Astrocyte (in vitro differentiated cells and primary cell): ENCODE results near the gene AQP2. TPM values are rescaled to one million over a fixed set of nuclear protein-coding genes. Genes with fewer than 3 reads are reported as not detected.

ENCODE experiments used
- DNase-seq: peaks from one replicate; pipeline ENCODE4 v3.0.0-alpha.2; 2010; ENCODE audit warnings: low read depth
- FAIRE-seq: peaks from 2 replicates; lab custom pipeline; 2011; peaks lifted over from hg19 to GRCh38; lab: Jason Lieb, UNC
- H2AFZ ChIP-seq: 2 replicates; pipeline ENCODE4 v1.6.0; 2012; ENCODE audit warnings: low read depth, low read length, inconsistent platforms
- H3K27ac ChIP-seq: 2 replicates; pipeline ENCODE4 v1.5.1; 2011; ENCODE audit warnings: low read depth, low read length, inconsistent platforms
- H3K27me3 ChIP-seq: 2 replicates; pipeline ENCODE4 v1.6.0; 2011; ENCODE audit warnings: low read length, inconsistent platforms; ENCODE audit not compliant: insufficient read depth
- H3K36me3 ChIP-seq: 2 replicates; pipeline ENCODE4 v1.5.1; 2011; ENCODE audit warnings: low read length, inconsistent platforms; ENCODE audit not compliant: insufficient read depth
- H3K4me1 ChIP-seq: 2 replicates; pipeline ENCODE4 v1.5.1; 2011; ENCODE audit warnings: low read length, inconsistent platforms; ENCODE audit not compliant: insufficient read depth
- H3K4me2 ChIP-seq: 2 replicates; pipeline ENCODE4 v1.6.0; 2012; ENCODE audit warnings: low read length, inconsistent platforms
- H3K4me3 ChIP-seq: 2 replicates; pipeline ENCODE4 v1.5.1; 2011; ENCODE audit warnings: low read depth, mild to moderate bottlenecking, low read length, inconsistent platforms; ENCODE audit not compliant: insufficient read depth
- H3K79me2 ChIP-seq: 2 replicates; pipeline ENCODE4 v1.6.0; 2012; ENCODE audit warnings: mild to moderate bottlenecking, low read length, inconsistent platforms; ENCODE audit not compliant: insufficient read depth
- H3K9ac ChIP-seq: 2 replicates; pipeline ENCODE4 v1.6.0; 2012; ENCODE audit warnings: mild to moderate bottlenecking, low read length, inconsistent platforms
- H3K9me3 ChIP-seq: 2 replicates; pipeline ENCODE4 v1.5.1; 2012; ENCODE audit warnings: low read depth, mild to moderate bottlenecking, low read length, inconsistent platforms; ENCODE audit not compliant: insufficient read depth
- H4K20me1 ChIP-seq: 2 replicates; pipeline ENCODE4 v1.6.0; 2012; ENCODE audit warnings: low read length, inconsistent platforms; ENCODE audit not compliant: insufficient read depth
- H3K27ac Mint-ChIP-seq: one replicate; pipeline ENCODE4 v1.8.0; 2021; ENCODE audit warnings: mild to moderate bottlenecking, mixed read lengths; ENCODE audit not compliant: unreplicated experiment
- H3K27me3 Mint-ChIP-seq: one replicate; pipeline ENCODE4 v1.8.0; 2021; ENCODE audit warnings: low read depth, mixed read lengths; ENCODE audit not compliant: unreplicated experiment
- H3K36me3 Mint-ChIP-seq: one replicate; pipeline ENCODE4 v1.8.0; 2021; ENCODE audit warnings: low read depth, mixed read lengths; ENCODE audit not compliant: unreplicated experiment
- H3K4me1 Mint-ChIP-seq: one replicate; pipeline ENCODE4 v1.8.0; 2021; ENCODE audit warnings: low read depth, mixed read lengths; ENCODE audit not compliant: unreplicated experiment
- H3K4me3 Mint-ChIP-seq: one replicate; pipeline ENCODE4 v1.8.0; 2021; ENCODE audit warnings: mild to moderate bottlenecking, moderate library complexity, mixed read lengths; ENCODE audit not compliant: unreplicated experiment
- H3K9me3 Mint-ChIP-seq: one replicate; pipeline ENCODE4 v1.8.0; 2021; ENCODE audit warnings: mild to moderate bottlenecking, mixed read lengths; ENCODE audit not compliant: unreplicated experiment
- EZH2 ChIP-seq: IDR thresholded peaks from 2 replicates; pipeline ENCODE4 v1.6.1; 2012; ENCODE audit warnings: mild to moderate bottlenecking, low read length, inconsistent platforms; ENCODE audit not compliant: insufficient read depth
- total RNA-seq: library from RNA; stranded (reverse); gene quantifications from 2 replicates; pipeline ENCODE4 v1.2.1, GENCODE V29; 2021
- TF ChIP-seq, protein P1 (sequence below): IDR thresholded peaks from 2 replicates; pipeline ENCODE4 v1.5.1; 2011; ENCODE audit warnings: low read depth, mild to moderate bottlenecking, inconsistent platforms, low read length, moderate library complexity; ENCODE audit not compliant: insufficient read depth

Gene AQP2
- total RNA-seq, 1 donor from 2014 or later = not detected

DNA sequence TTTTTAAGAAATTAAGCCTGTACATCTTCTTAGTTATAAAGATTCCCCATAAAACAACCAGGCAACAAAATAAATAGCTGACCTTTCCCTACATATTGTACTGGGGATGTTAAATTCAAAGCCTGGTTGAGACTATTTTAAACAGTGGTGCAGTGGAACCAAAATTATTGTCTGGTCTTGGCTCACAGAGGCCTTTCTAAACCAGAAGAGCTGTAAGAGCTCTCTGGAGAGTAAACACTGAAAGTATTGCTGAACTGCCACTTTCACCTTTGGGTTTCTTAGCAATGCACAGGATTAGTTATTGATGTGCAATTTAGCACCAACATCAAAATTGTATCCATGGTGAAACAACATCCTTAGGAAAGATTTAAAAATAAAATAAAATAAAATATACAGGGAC lies 54.2 kb downstream of the AQP2 start:
- H3K36me3 Mint-ChIP-seq = no peaks in the 10 kb centered on the region
- Histone ChIP-seq H3K9me3 (no peaks in the 10 kb centered on the region), H3K4me3 (no peak overlapping the region), H3K27me3 (no peaks in the 10 kb centered on the region), H3K9ac (no peak overlapping the region), H3K79me2 (peaks cover 42% of the 10 kb centered on the region), H2AFZ (no peak overlapping the region), H3K36me3 (peaks cover 12% of the 10 kb centered on the region), H3K4me2 (no peak overlapping the region), H4K20me1 (no peaks in the 10 kb centered on the region), H3K4me1 (peaks cover 7% of the 10 kb centered on the region), H3K27ac (no peak overlapping the region)
- DNase-seq (no peak), FAIRE-seq (no peak)
- H3K27me3 Mint-ChIP-seq = no peaks in the 10 kb centered on the region
- TF ChIP-seq, protein P1, sequence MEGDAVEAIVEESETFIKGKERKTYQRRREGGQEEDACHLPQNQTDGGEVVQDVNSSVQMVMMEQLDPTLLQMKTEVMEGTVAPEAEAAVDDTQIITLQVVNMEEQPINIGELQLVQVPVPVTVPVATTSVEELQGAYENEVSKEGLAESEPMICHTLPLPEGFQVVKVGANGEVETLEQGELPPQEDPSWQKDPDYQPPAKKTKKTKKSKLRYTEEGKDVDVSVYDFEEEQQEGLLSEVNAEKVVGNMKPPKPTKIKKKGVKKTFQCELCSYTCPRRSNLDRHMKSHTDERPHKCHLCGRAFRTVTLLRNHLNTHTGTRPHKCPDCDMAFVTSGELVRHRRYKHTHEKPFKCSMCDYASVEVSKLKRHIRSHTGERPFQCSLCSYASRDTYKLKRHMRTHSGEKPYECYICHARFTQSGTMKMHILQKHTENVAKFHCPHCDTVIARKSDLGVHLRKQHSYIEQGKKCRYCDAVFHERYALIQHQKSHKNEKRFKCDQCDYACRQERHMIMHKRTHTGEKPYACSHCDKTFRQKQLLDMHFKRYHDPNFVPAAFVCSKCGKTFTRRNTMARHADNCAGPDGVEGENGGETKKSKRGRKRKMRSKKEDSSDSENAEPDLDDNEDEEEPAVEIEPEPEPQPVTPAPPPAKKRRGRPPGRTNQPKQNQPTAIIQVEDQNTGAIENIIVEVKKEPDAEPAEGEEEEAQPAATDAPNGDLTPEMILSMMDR = no peak
- no peak for TF ChIP-seq EZH2
- H3K9me3 Mint-ChIP-seq = no peaks in the 10 kb centered on the region
- no peak overlapping the region for H3K27ac Mint-ChIP-seq
- H3K4me3 Mint-ChIP-seq = no peak overlapping the region
- no peaks in the 10 kb centered on the region for H3K4me1 Mint-ChIP-seq

DNA sequence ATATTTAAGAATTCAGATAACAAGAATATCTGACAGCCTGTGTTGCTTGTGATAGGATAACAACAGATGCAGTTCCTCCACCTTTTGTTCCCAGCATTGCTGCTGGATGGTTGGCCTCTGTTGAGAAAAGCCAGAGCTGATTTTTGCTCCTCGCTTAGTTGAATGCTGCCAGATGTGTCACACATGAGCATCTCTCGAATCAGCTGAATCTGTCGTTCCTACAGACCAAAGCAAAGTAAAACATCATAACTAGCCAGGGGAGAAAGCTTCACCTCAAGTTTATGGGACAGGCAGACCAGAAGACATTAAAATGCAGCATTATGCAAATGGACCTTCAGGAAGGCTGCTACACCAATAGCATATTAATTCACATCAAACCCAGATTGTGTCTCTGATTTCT lies 54.6 kb downstream of the AQP2 start:
- Histone ChIP-seq H3K27me3 (no peaks in the 10 kb centered on the region), H3K4me3 (no peak overlapping the region), H3K27ac (no peak overlapping the region), H3K4me2 (no peak overlapping the region), H3K36me3 (peaks cover 12% of the 10 kb centered on the region), H3K9me3 (no peaks in the 10 kb centered on the region), H4K20me1 (no peaks in the 10 kb centered on the region), H3K4me1 (peaks cover 7% of the 10 kb centered on the region), H3K9ac (no peak overlapping the region), H3K79me2 (peaks cover 46% of the 10 kb centered on the region), H2AFZ (no peak overlapping the region)
- Mint-ChIP-seq H3K9me3 (no peaks in the 10 kb centered on the region), H3K27me3 (no peaks in the 10 kb centered on the region), H3K4me1 (no peaks in the 10 kb centered on the region), H3K36me3 (no peaks in the 10 kb centered on the region), H3K27ac (peak overlapping the region; percentile 48), H3K4me3 (no peak overlapping the region)
- no peak for FAIRE-seq
- TF ChIP-seq EZH2 = no peak
- TF ChIP-seq, protein P1 = no peak
- no peak for DNase-seq

DNA sequence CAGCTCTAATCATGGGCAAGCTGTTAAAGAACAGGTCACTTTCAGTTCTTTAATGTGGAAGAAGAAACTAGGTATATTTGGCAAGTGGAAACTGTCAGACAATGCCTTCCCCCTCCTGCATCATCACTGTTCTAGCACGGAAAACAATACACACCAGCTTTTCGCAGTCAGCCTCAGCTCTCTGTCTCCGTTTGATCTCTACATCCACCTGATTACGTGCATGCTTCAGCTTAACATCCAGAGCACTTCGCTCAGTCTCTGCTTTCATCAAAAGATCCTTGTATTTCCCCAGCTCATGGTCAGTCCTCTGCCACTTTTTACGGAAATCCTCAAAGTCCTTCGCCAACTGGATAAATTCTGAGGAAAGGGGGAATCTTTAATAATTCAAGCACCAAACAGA lies 55.7 kb downstream of the AQP2 start:
- no peak overlapping the region for H3K9ac ChIP-seq
- no peaks in the 10 kb centered on the region for H4K20me1 ChIP-seq
- no peak overlapping the region for H3K4me3 Mint-ChIP-seq
- no peaks in the 10 kb centered on the region for H3K36me3 Mint-ChIP-seq
- no peaks in the 10 kb centered on the region for H3K9me3 Mint-ChIP-seq
- H3K4me1 ChIP-seq = peaks cover 7% of the 10 kb centered on the region
- H3K4me2 ChIP-seq = peak overlapping the region; percentile 10
- no peak overlapping the region for H3K27ac ChIP-seq
- H3K79me2 ChIP-seq = peaks cover 52% of the 10 kb centered on the region
- no peak for TF ChIP-seq EZH2
- TF ChIP-seq, protein P1 = no peak
- FAIRE-seq (no peak), DNase-seq (no peak)
- no peaks in the 10 kb centered on the region for H3K27me3 ChIP-seq
- H3K27ac Mint-ChIP-seq = no peak overlapping the region
- no peaks in the 10 kb centered on the region for H3K4me1 Mint-ChIP-seq
- H3K9me3 ChIP-seq = no peaks in the 10 kb centered on the region
- H3K27me3 Mint-ChIP-seq = no peaks in the 10 kb centered on the region
- no peak overlapping the region for H3K4me3 ChIP-seq
- no peak overlapping the region for H2AFZ ChIP-seq
- peaks cover 6% of the 10 kb centered on the region for H3K36me3 ChIP-seq
